ENCODE data around the gene NTMT1. TPM values are rescaled to one million over a fixed set of nuclear protein-coding genes. Genes with fewer than 3 reads are reported as not detected.

The NTMT1 gene
- total and polyA plus RNA-seq, 10 of the 15 experiments (the other 5 are each of a cell fraction or from before 2014, with no cell fraction given), result 12.8 to 85.4 (median 39.3) TPM

GRCh38 chr9:129624947-129625346 is 1.0 kb upstream of the NTMT1 start (continued):
- no peak for TF ChIP-seq ESRRA (IDR thresholded peaks at IDR 0.05; ENCODE audit: low read length)
- TF ChIP-seq MEF2A (IDR thresholded peaks at IDR 0.05; ENCODE audit: insufficient read depth, low read depth, low read length), result no peak
- no peak for TF ChIP-seq KLF5 (IDR thresholded peaks at IDR 0.05; ENCODE audit: partially characterized antibody)
- TF ChIP-seq, protein P1, sequence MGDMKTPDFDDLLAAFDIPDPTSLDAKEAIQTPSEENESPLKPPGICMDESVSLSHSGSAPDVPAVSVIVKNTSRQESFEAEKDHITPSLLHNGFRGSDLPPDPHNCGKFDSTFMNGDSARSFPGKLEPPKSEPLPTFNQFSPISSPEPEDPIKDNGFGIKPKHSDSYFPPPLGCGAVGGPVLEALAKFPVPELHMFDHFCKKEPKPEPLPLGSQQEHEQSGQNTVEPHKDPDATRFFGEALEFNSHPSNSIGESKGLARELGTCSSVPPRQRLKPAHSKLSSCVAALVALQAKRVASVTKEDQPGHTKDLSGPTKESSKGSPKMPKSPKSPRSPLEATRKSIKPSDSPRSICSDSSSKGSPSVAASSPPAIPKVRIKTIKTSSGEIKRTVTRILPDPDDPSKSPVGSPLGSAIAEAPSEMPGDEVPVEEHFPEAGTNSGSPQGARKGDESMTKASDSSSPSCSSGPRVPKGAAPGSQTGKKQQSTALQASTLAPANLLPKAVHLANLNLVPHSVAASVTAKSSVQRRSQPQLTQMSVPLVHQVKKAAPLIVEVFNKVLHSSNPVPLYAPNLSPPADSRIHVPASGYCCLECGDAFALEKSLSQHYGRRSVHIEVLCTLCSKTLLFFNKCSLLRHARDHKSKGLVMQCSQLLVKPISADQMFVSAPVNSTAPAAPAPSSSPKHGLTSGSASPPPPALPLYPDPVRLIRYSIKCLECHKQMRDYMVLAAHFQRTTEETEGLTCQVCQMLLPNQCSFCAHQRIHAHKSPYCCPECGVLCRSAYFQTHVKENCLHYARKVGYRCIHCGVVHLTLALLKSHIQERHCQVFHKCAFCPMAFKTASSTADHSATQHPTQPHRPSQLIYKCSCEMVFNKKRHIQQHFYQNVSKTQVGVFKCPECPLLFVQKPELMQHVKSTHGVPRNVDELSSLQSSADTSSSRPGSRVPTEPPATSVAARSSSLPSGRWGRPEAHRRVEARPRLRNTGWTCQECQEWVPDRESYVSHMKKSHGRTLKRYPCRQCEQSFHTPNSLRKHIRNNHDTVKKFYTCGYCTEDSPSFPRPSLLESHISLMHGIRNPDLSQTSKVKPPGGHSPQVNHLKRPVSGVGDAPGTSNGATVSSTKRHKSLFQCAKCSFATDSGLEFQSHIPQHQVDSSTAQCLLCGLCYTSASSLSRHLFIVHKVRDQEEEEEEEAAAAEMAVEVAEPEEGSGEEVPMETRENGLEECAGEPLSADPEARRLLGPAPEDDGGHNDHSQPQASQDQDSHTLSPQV (IDR thresholded peaks at IDR 0.05), result no peak
- TF ChIP-seq CEBPZ (IDR thresholded peaks at IDR 0.05; ENCODE audit: low read depth, low read length), result no peak
- TF ChIP-seq PAX5 (IDR thresholded peaks at IDR 0.05; ENCODE audit: borderline replicate concordance, low read depth, low read length), result no peak
- TF ChIP-seq NFIC (IDR thresholded peaks at IDR 0.05; ENCODE audit: low read depth, low read length), result no peak
- TF ChIP-seq TBL1XR1 (IDR thresholded peaks at IDR 0.05; ENCODE audit: low read depth, low read length), result no peak
- TF ChIP-seq ZNF622 (IDR thresholded peaks at IDR 0.05), result no peak
- no peak for TF ChIP-seq GATAD2B (conservative IDR thresholded peaks at IDR 0.05; ENCODE audit: low read depth)
- TF ChIP-seq ZBTB4 (CRISPR knock-in tag; IDR thresholded peaks at IDR 0.05), result no peak
- peak; percentile 16; the same call in 1 of the 2 replicates for TF ChIP-seq PKNOX1 (IDR thresholded peaks at IDR 0.05)
- TF ChIP-seq RCOR1 (conservative IDR thresholded peaks at IDR 0.05; ENCODE audit: low read depth, low read length), result no peak
- no peak for TF ChIP-seq POU2F2 (IDR thresholded peaks at IDR 0.05; ENCODE audit: borderline replicate concordance, low read depth, low read length)
- no peak for TF ChIP-seq SREBF1 (IDR thresholded peaks at IDR 0.05; ENCODE audit: low read length)
- TF ChIP-seq, protein P2, sequence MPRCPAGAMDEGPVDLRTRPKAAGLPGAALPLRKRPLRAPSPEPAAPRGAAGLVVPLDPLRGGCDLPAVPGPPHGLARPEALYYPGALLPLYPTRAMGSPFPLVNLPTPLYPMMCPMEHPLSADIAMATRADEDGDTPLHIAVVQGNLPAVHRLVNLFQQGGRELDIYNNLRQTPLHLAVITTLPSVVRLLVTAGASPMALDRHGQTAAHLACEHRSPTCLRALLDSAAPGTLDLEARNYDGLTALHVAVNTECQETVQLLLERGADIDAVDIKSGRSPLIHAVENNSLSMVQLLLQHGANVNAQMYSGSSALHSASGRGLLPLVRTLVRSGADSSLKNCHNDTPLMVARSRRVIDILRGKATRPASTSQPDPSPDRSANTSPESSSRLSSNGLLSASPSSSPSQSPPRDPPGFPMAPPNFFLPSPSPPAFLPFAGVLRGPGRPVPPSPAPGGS (IDR thresholded peaks at IDR 0.05; ENCODE audit: borderline replicate concordance, insufficient read depth, low read depth, low read length, poor library complexity, severe bottlenecking), result no peak
- no peak for TF ChIP-seq MYB (IDR thresholded peaks at IDR 0.05; ENCODE audit: borderline replicate concordance, low read depth, low read length)
- peak in 1 of 2 experiments; percentile 24; a peak in 1 of 4 replicates for TF ChIP-seq IKZF2 (IDR thresholded peaks at IDR 0.05)

All from GM12878 (cell line).